ENCODE results near the gene GAREM2. TPM values are rescaled to one million over a fixed set of nuclear protein-coding genes. Genes with fewer than 3 reads are reported as not detected.

The GAREM2 gene
- total RNA-seq, 4 donors from 2014 or later: 0.35 to 0.94 (median 0.85) TPM; not detected in 1

DNA sequence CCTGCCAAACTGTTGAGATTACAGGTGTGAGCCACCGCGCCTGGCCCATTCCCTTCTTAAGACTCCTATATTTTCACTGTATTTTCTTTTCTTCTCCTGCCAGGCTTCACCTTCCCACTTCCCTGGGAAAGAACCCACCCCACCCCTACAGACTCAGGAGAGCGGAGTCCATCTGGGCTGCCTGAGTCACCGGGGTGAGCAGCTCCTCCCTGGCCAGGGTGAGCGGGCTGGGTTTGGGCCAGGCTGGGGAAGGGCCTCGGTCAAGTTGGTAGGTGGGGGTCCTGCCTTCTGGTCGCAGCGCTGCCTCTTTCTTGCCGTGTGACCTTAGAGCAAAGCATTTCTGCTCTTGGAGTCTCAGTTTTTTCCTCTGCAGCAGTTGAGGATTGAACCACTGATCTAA lies 2.1 kb upstream of the GAREM2 start:
- peak in 2 of 3 donors; percentile 49 to 60 for DNase-seq

DNA sequence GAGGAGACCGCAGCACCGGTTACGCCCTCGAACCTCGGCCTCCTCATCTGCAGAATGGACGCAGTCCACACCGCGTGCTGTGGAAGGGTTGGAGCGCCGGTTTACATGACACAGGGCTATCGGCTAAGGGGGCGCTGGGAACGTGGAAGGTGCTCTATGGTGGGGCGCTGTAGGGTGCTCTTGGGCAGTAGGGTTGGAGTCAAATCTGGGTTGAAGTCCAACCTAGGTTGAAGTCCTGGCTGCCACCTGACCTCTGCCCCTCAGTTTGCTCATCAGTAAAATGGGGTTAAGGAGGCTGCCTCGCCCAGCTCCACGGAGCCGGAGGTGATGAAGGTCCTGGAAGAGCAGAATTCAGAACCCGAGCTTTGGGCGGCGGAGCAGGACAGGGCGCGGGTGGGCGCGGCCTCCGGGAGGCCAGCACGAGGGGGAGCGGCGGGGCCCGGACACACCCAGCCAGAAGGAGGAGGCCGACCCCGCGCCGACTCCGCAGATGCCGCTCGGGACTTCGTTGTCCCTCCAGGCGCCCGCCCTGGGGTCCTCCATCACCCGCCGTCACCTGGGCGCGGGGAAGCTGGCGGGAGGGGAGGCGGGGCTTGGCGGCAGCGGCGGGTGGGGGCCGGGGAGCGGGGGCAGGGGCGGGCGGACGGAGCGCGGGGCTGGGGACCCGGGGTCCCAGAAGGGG lies 558 bp upstream of the GAREM2 start:
- TF ChIP-seq POLR2A (IDR thresholded peaks at IDR 0.05): no peak
- TF ChIP-seq, protein P1, sequence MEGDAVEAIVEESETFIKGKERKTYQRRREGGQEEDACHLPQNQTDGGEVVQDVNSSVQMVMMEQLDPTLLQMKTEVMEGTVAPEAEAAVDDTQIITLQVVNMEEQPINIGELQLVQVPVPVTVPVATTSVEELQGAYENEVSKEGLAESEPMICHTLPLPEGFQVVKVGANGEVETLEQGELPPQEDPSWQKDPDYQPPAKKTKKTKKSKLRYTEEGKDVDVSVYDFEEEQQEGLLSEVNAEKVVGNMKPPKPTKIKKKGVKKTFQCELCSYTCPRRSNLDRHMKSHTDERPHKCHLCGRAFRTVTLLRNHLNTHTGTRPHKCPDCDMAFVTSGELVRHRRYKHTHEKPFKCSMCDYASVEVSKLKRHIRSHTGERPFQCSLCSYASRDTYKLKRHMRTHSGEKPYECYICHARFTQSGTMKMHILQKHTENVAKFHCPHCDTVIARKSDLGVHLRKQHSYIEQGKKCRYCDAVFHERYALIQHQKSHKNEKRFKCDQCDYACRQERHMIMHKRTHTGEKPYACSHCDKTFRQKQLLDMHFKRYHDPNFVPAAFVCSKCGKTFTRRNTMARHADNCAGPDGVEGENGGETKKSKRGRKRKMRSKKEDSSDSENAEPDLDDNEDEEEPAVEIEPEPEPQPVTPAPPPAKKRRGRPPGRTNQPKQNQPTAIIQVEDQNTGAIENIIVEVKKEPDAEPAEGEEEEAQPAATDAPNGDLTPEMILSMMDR (IDR thresholded peaks at IDR 0.05): no peak
- Histone ChIP-seq H3K27ac (no peak overlapping the region), H3K27me3 (peaks cover 0 to 16% of the 10 kb centered on the region in 2 donors), H3K36me3 (no peaks in the 10 kb centered on the region), H3K4me3 (peak overlapping the region in 3 of 4 donors; percentile 46 to 53 (median 51)), H3K9me3 (no peaks in the 10 kb centered on the region), H3K4me1 (peaks cover 0 to 12% (median 9%) of the 10 kb centered on the region in 4 donors)
- peak in 1 of 3 donors; percentile 47 for DNase-seq

More for the DNA sequence above, 2.1 kb upstream of the GAREM2 start:
- Histone ChIP-seq H3K4me1 (peaks cover 0 to 12% (median 9%) of the 10 kb centered on the region in 4 donors), H3K9me3 (no peaks in the 10 kb centered on the region), H3K4me3 (no peak overlapping the region), H3K36me3 (no peaks in the 10 kb centered on the region), H3K27me3 (peaks cover 0 to 16% of the 10 kb centered on the region in 2 donors), H3K27ac (no peak overlapping the region)
- TF ChIP-seq, protein P1 (IDR thresholded peaks at IDR 0.05): no peak
- no peak for TF ChIP-seq POLR2A (IDR thresholded peaks at IDR 0.05)

DNA sequence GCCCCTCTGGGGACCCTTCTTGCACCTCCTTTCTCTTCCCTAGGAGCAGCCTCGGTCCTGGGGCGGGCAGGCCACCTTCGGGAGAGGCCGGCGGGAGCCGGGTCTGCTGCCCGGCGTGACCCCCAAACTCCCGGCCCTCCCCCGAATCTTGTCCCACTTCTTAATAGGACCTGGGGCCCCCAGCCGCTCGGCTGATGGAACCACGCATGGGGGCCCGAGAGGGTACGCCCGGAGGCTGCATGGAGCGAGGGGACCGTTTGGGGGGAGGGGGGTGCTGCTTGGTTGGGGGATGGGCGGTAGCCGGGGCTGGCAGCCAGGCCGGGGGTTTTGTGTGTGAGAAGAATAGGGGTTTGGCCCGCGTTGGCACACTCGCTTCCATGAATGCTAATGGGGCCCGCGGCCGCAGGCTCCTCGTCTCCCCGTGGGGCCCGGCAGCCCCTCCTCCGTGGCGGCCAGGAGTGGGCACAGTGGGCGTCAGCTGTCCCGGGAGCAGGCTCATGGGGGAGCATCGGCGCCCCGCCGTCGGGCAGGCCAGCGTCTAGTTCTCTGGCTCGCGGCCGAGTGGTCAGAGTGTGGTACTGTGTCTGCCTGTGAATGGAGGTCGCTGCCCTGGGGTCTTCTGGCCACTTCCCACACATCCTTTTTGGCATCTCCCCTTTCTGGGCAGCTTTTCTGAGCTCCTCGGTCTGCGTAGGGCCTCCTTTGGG lies 1.0 kb downstream of the GAREM2 start:
- no peak for TF ChIP-seq POLR2A (IDR thresholded peaks at IDR 0.05)
- TF ChIP-seq, protein P1 (IDR thresholded peaks at IDR 0.05): no peak
- Histone ChIP-seq H3K4me3 (peak overlapping the region in 3 of 4 donors; percentile 51 to 54 (median 53)), H3K9me3 (no peaks in the 10 kb centered on the region), H3K27ac (no peak overlapping the region), H3K36me3 (no peaks in the 10 kb centered on the region), H3K4me1 (peaks cover 0 to 12% (median 9%) of the 10 kb centered on the region in 4 donors), H3K27me3 (peaks cover 0 to 16% of the 10 kb centered on the region in 2 donors)
- DNase-seq: peak in 1 of 3 donors; percentile 43

DNA sequence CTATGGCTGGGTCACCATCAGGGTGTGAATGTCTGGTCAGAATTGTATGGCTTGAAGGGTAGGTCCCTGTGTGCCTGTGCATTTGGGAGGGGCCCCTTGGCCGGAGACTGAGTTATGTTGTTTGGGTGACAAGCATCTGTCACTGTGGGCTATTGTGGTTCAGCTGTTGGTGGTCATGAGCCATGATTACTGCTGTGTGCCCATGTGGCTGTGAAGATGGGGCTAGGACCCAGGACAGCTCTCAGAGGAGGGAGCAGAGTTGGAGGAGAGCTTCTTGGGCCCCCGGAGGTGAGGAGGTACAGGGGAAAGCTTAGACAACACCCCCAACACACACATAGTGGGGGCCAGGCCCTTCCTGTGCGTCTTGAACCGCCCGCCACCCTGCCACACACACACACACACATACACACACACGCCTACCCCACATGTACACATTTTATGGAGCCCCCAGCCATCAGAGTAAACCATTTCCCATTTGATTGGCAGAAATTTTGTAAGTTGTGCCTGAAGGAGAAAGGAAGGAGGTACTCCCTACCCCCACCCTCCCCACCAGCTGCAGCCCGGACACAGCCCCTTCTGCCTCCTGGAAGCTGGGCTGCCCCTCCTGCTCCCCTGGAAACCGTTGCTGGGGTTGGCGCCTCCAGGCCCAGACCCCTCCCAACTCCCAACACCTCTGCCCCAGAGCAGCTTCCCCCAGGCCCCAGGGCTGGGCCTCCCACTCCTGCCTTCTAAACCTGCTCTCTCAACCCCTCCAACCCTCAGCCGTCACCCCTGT lies 2.0 kb downstream of the GAREM2 start:
- H3K4me3 ChIP-seq: no peak overlapping the region
- peaks cover 0 to 16% of the 10 kb centered on the region in 2 donors for H3K27me3 ChIP-seq
- TF ChIP-seq POLR2A (IDR thresholded peaks at IDR 0.05): no peak
- TF ChIP-seq, protein P1 (IDR thresholded peaks at IDR 0.05): no peak
- peak in 1 of 3 donors; percentile 37 for DNase-seq
- no peaks in the 10 kb centered on the region for H3K36me3 ChIP-seq
- peaks cover 0 to 12% (median 10%) of the 10 kb centered on the region in 4 donors for H3K4me1 ChIP-seq
- no peaks in the 10 kb centered on the region for H3K9me3 ChIP-seq
- no peak overlapping the region for H3K27ac ChIP-seq

DNA sequence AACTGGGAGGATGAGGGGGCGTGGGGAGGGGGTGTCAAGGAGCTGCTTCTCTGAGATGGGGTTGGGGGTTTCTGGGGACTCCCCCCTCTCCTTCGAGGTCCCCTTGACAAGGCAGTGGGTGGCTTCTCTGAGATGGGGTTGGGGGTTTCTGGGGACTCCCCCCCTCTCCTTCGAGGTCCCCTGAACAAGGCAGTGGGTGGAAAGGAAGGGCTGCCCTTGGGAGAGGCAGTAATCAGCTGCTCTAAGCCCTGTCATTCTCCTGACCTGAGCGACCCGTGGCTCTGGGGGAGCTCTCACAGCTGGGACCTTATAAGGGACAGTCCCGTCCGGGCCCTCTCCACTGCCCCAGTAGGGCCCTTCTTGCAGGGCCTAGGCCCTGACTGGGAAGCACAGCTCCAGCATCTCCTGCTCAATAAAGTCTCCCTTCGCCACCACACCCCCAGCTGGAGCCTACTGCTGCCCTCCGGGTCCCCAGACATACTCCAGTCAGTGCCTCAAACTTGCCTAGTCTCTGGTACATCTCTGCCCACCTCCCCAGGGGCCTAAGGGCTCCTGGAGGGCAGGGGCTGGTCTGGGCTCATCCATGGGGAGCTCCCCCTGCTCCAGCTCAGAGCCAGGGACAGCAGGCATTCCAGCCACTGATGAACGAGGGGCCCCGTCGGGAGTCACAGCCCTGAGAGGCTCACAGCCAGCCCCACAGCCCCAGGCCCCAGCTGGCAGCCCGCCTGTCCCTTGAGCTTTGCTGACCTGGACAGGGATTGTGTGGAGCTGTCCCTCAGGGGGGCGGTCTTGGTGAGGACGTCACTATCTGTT lies 2.8 kb downstream of the GAREM2 start:
- peak in 1 of 3 donors; percentile 41 for DNase-seq
- Histone ChIP-seq H3K27ac (no peak overlapping the region), H3K27me3 (peaks cover 0 to 16% of the 10 kb centered on the region in 2 donors), H3K4me3 (no peak overlapping the region), H3K36me3 (no peaks in the 10 kb centered on the region), H3K4me1 (peaks cover 0 to 12% (median 10%) of the 10 kb centered on the region in 4 donors), H3K9me3 (no peaks in the 10 kb centered on the region)
- no peak for TF ChIP-seq POLR2A (IDR thresholded peaks at IDR 0.05)
- TF ChIP-seq, protein P1 (IDR thresholded peaks at IDR 0.05): no peak
